ENCODE data around the gene CFAP92.

CFAP92 gene

DNA sequence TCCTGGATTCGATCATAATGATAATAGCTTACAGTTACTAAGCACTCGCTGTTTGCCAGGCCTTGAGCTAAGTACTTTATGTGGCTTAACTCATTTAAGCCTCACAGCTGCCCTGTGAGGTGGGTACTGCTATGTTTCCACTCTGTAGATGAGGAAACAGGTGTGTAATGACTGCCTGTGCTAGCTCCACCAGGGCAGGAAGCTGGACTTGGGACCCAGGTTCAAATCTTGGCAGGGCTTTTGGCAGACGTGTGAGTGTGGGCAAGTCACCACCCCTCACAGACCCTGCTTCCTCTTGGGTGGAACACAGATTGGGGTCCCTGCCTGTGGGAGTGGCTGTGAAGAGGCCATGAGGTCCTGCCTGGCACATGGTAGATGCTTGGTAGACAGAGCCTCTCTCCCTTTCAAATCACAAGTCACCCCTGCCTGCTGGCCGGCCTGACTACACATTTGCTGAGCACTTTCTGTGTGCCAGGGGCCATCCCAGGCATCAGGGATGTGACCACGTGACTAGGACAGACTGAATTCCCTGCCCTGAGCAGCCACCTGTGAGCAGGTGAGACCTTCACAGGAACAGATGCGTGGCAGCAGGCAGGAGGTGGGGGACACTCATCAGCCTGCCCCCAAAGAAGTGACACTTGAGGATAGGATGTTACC lies 10.9 kb upstream of the CFAP92 start:
- Mint-ChIP-seq H3K27me3 (peaks cover 10% of the 10 kb centered on the region), H3K27ac (no peak overlapping the region), H3K36me3 (no peaks in the 10 kb centered on the region), H3K9me3 (ENCODE audit: low read depth) (no peaks in the 10 kb centered on the region), H3K4me3 (peak overlapping the region; percentile 30), H3K4me1 (ENCODE audit: low read depth) (peaks cover 43% of the 10 kb centered on the region)

DNA sequence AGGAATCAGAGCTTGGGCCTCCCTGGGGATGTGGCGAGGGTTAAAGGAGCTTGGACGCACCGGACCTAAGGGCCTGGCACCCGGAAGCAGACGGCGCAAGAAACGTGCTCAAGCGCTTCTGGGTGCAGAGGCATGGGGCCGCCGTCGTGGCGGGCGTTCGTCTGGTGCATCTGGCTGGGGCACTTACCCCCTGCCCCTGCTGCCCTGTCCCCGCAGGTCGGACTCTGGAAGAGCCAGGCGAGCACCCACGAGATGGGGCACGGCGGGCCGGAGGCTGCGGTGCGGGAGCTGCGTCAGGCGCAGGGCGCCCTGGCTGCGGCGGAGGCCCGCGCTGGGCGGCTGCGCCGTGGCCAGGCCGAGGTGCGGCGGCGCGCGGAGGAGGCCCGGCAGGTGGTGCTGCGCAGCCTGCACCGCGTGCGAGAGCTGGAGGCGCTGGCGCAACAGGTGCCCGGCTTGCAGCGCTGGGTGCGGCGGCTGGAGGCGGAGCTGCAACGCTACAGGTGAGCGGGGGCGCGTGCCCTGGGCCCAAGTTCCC lies 9.8 kb upstream of the CFAP92 start:
- no peaks in the 10 kb centered on the region for H3K36me3 Mint-ChIP-seq
- peaks cover 10% of the 10 kb centered on the region for H3K27me3 Mint-ChIP-seq
- peak overlapping the region; percentile 80 for H3K4me3 Mint-ChIP-seq
- no peak overlapping the region for H3K27ac Mint-ChIP-seq
- H3K4me1 Mint-ChIP-seq (ENCODE audit: low read depth): peaks cover 53% of the 10 kb centered on the region
- no peaks in the 10 kb centered on the region for H3K9me3 Mint-ChIP-seq (ENCODE audit: low read depth)

DNA sequence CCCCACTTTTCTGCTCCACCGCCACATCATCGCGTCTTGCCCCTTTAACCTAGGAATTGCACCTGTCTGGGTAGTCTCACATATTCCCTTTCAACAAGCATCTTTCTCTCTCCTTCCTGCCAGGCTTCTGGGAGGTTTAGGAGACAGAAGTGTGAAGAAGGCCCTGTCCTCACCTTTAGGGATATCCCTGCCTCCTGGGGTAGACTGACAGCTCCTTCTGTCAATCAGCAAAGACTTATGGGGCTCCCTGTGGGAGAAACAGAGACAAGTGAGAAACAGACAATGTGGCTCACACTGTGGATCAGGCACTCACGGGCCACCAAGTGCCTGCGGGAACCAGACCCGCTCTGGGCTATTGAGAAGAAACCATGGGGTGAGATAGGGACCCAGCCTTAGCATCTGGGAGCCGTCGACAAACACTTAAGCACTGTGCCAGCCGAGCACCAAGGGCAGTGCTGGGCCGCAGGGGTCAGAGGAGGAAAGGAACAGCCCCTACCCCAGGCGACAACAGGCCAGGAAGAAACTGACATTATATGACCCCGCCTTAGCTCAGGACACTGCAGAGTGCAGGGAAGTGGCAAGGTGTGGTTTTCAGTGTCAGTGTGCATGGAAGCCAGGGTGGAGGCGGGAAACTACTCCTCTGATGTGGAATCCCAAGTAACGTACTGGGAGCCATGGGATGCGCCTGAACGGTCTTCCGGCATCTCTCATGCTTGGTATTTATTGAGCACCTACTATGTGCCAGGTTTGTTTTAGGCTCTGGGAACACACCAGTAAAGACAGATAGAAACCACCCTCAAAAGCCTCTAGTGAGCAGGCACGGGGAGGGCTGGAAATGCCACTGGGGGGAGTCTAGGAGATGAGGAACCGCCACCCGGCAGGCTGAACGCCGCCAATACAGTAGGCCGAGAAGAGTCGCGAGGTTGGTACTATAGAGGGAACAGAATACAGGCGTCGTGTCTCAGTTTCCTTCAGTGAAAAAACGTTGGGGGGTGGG lies 9.0 kb upstream of the CFAP92 start:
- H3K27ac Mint-ChIP-seq: no peak overlapping the region
- H3K9me3 Mint-ChIP-seq (ENCODE audit: low read depth): no peaks in the 10 kb centered on the region
- H3K27me3 Mint-ChIP-seq: peaks cover 10% of the 10 kb centered on the region
- peaks cover 59% of the 10 kb centered on the region for H3K4me1 Mint-ChIP-seq (ENCODE audit: low read depth)
- H3K4me3 Mint-ChIP-seq: peak overlapping the region; percentile 80
- H3K36me3 Mint-ChIP-seq: no peaks in the 10 kb centered on the region

DNA sequence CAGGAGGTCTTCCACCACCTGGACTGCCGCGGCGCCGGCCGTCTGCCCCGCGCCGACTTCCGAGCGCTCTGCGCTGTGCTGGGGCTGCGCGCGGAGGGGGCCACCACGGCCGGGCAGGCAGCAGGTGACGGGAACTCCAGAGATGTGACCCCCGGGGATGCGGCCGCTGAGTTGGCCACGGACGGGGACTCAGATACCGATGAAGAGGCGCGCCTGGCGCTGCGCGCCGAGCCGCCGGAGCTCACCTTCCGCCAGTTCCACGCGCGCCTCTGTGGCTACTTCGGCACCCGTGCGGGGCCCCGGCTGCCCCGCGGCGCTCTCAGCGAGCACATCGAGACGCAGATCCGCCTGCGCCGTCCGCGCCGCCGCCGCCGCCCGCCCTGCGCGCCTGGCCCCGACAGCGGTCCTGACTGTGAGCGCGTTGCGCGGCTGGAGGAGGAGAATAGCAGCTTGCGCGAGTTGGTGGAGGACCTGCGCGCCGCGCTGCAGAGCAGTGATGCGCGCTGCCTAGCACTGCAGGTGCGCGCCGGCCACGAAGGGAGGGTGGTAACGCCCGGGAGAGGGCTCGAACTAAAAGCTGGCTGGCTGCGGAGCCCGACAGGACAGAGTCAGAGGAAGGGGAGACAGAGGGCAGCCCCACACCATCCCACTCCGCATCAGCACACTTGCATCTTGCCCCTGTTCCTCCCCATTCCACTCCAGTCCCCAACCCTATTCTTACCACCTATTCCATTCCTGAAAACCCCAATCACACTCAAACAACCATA lies 8.1 kb upstream of the CFAP92 start:
- Mint-ChIP-seq H3K27ac (no peak overlapping the region), H3K9me3 (ENCODE audit: low read depth) (no peaks in the 10 kb centered on the region), H3K36me3 (peaks cover 3% of the 10 kb centered on the region), H3K4me3 (peak overlapping the region; percentile 80), H3K4me1 (ENCODE audit: low read depth) (peaks cover 57% of the 10 kb centered on the region), H3K27me3 (peaks cover 10% of the 10 kb centered on the region)

DNA sequence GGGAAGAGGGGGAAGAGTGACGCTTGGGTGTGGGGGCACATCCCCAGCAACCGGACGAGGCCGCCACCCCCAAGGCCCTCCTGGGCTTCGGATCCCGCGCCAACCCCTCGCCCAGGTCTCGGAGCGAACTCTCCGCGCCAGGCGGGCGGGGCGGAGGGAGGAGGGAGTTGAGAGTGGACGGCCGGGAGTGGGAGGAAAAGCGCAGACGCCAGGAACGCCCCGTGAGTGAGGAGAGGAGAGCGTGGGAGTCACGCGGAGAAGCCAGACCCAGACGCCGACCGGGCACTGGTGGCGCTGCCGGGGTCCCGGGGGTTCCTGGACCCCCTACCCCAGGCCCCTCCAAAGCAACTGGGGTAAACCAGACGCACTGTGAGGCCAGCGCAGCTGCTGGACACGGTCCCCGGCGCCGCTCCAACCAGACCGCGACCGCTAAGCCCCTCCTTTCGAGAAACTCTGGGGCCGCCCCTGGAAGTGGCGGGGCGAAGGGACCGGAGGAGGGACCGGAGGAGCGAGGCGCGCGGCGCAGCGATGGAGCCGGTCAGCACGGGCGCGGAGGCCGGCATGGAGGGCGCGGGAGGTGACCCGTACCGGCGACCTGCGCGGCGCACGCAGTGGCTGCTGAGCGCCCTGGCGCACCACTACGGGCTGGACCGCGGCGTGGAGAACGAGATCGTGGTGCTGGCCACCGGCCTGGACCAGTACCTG lies 7.4 kb upstream of the CFAP92 start, which contains the start of gene EFCC1:
EFCC1 (plus strand) TSS at position 204 of the 705 bp plus-strand sequence; CDS start at position 529, 325 bp downstream.
- Mint-ChIP-seq H3K27me3 (peaks cover 10% of the 10 kb centered on the region), H3K4me1 (ENCODE audit: low read depth) (peaks cover 59% of the 10 kb centered on the region), H3K27ac (no peak within 1 kb of the TSS), H3K9me3 (ENCODE audit: low read depth) (no peaks in the 10 kb centered on the region), H3K36me3 (peaks cover 3% of the 10 kb centered on the region), H3K4me3 (peak within 1 kb of the TSS; percentile 80)

DNA sequence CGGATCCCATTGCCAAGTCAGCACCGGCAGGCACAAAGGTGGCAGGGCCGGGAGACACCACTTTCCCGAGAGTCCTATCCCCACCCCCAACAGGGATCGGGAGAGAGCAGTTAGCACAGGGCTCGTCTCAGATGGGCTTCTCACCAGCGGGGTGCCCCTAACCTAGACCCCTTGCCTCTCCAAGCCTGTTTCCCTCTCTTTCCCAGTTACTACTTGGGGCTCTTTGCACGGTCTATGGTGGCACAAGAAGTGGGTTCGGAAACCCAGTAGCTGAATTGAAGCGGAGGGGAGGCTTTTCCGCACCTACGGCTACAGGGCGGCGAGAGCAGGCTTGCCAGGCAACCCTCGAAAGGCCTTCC lies 6.8 kb upstream of the CFAP92 start:
- Mint-ChIP-seq H3K36me3 (peaks cover 3% of the 10 kb centered on the region), H3K9me3 (ENCODE audit: low read depth) (no peaks in the 10 kb centered on the region), H3K27me3 (peaks cover 10% of the 10 kb centered on the region), H3K4me1 (ENCODE audit: low read depth) (peaks cover 61% of the 10 kb centered on the region), H3K4me3 (peak overlapping the region; percentile 71), H3K27ac (no peak overlapping the region)

DNA sequence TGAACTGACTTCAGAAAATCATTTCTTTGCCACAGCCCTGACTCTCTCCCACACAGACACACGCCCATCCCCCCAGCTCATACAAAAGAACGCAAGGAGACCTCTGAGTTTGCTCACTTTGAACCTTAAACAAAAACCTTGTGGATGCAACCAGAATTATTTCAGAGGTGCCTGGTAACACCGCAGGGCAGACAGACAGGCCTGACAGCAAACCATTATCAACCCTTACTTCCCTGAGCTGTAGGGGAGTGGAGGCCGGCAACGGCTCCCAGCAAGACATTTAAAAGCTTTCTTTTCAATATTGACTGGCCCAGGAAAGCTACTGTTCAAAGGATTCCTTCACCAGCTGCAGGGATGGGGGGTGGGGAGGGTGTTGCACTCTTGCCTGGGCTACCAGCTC lies 5.2 kb upstream of the CFAP92 start:
- Mint-ChIP-seq H3K4me3 (no peak overlapping the region), H3K27me3 (peaks cover 10% of the 10 kb centered on the region), H3K9me3 (ENCODE audit: low read depth) (no peaks in the 10 kb centered on the region), H3K36me3 (peaks cover 3% of the 10 kb centered on the region), H3K27ac (no peak overlapping the region), H3K4me1 (ENCODE audit: low read depth) (peaks cover 62% of the 10 kb centered on the region)

DNA sequence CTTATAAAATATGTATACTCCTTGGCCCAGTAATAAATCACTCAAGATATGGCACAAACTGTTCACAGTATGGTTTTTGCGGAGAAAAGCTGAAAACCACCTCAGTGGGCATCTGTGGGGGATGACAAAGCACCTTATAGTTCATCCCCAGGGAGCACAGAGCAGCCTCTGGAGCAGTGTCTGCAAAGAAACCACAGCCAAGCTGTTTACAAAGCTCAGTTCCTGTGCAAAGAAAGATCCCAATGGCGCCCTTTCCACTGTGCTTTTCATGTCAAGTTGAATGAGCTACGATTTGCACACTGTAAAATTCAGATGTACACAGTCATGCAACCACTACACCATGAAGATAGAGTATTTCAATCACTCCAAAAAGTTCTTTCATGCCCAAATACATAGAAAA lies 4.7 kb upstream of the CFAP92 start:
- H3K27me3 Mint-ChIP-seq: peaks cover 10% of the 10 kb centered on the region
- H3K36me3 Mint-ChIP-seq: peaks cover 3% of the 10 kb centered on the region
- no peak overlapping the region for H3K27ac Mint-ChIP-seq
- H3K4me3 Mint-ChIP-seq: no peak overlapping the region
- H3K9me3 Mint-ChIP-seq (ENCODE audit: low read depth): no peaks in the 10 kb centered on the region
- H3K4me1 Mint-ChIP-seq (ENCODE audit: low read depth): peaks cover 62% of the 10 kb centered on the region

DNA sequence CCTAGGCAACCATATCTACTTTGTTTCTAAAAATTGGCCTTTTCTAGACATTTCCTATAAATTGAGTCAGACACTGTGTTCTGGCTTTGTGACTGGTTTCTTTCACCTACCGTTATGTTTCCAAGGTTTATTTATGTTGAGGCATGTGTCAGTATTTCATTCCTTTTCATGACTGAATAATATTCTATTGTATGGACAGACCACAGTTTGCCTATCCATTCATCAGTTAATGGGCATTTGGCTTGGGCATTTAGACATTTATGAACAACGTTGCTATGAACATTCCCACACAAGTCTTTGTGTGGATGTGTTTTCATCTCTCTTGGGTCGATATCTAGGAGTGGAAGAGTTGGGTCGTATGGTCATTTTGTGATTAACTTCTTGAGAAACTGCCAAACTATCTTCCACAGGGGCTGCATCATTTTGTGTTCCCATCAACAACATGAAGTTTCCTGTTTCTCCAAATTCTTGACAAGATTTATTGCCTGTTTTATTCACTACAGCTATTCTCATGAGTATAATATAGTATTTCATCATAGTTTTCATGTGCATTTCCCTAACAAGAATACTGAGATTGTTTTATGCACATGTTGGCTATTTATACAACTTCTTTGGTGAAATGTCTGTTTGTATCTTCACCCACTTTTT lies 3.7 kb upstream of the CFAP92 start:
- peaks cover 3% of the 10 kb centered on the region for H3K36me3 Mint-ChIP-seq
- H3K27ac Mint-ChIP-seq: no peak overlapping the region
- peaks cover 60% of the 10 kb centered on the region for H3K4me1 Mint-ChIP-seq (ENCODE audit: low read depth)
- H3K9me3 Mint-ChIP-seq (ENCODE audit: low read depth): no peaks in the 10 kb centered on the region
- H3K4me3 Mint-ChIP-seq: no peak overlapping the region
- peaks cover 6% of the 10 kb centered on the region for H3K27me3 Mint-ChIP-seq

DNA sequence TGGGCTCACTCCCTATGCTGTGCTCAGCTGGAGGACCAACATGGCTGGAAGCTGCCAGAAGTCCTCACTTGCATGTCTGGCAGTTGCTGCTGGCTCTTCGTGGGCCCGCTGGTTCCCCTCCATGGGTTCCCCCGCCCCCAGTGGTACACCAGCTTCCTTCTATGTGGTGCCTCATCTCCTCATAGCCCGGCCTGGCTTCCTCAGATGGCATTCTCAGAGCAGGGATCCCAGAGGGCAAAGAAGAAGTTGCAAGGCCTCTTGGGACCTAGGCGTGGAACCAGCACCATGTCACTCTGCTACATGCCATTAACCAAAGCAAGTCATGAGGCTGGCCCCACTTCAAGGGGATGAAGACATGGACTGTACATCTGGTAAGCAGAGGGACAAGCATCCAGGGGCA lies 2.9 kb upstream of the CFAP92 start:
- peaks cover 3% of the 10 kb centered on the region for H3K36me3 Mint-ChIP-seq
- no peaks in the 10 kb centered on the region for H3K9me3 Mint-ChIP-seq (ENCODE audit: low read depth)
- H3K4me1 Mint-ChIP-seq (ENCODE audit: low read depth): peaks cover 54% of the 10 kb centered on the region
- no peak overlapping the region for H3K4me3 Mint-ChIP-seq
- no peak overlapping the region for H3K27ac Mint-ChIP-seq
- no peaks in the 10 kb centered on the region for H3K27me3 Mint-ChIP-seq

DNA sequence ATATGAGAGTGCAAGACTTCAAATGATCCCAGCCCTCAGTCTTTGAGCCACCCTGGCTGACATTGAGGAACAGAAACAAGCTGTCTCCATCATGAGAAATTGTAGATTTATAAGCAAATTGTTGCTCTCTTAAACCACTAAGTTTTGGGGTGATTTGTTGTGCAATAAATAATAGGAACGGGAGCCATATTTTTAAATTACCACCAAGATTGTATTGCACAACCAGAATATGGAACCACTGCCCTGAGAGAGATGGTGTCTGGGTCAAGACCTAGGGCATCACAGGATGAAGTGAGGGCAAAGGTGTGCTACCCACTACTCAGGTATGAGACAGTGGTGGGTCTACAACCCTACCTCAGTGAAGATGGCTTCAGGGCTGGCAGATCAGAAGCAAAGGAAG lies 2.3 kb upstream of the CFAP92 start:
- Mint-ChIP-seq H3K4me1 (ENCODE audit: low read depth) (peaks cover 54% of the 10 kb centered on the region), H3K27ac (no peak overlapping the region), H3K9me3 (ENCODE audit: low read depth) (no peaks in the 10 kb centered on the region)

DNA sequence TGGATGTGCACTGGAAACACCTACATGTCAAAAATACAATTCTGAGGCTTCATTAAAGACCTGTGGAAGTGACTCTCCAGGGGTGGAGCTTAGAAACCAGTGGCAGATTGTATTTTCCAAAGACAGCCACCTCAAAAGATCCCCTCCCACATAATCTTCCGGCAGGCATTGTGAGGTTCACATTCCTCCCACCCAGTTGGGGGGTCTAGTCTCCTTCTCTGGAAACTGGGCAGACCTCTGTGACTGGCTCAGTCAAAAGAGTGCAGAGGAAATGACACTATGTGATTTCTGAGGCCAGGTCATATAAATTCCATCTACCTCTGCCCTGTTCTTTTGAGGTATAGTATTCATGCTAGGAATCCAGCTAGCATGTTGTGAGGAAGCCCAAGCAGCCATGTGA lies 1.9 kb upstream of the CFAP92 start:
- H3K27me3 Mint-ChIP-seq: no peaks in the 10 kb centered on the region
- no peaks in the 10 kb centered on the region for H3K9me3 Mint-ChIP-seq (ENCODE audit: low read depth)
- peaks cover 3% of the 10 kb centered on the region for H3K36me3 Mint-ChIP-seq
- no peak overlapping the region for H3K27ac Mint-ChIP-seq
- H3K4me3 Mint-ChIP-seq: peak overlapping the region; percentile 33
- H3K4me1 Mint-ChIP-seq (ENCODE audit: low read depth): peaks cover 52% of the 10 kb centered on the region

More for the DNA sequence above, 2.3 kb upstream of the CFAP92 start:
- Mint-ChIP-seq H3K4me3 (no peak overlapping the region), H3K27me3 (no peaks in the 10 kb centered on the region), H3K36me3 (peaks cover 3% of the 10 kb centered on the region)

DNA sequence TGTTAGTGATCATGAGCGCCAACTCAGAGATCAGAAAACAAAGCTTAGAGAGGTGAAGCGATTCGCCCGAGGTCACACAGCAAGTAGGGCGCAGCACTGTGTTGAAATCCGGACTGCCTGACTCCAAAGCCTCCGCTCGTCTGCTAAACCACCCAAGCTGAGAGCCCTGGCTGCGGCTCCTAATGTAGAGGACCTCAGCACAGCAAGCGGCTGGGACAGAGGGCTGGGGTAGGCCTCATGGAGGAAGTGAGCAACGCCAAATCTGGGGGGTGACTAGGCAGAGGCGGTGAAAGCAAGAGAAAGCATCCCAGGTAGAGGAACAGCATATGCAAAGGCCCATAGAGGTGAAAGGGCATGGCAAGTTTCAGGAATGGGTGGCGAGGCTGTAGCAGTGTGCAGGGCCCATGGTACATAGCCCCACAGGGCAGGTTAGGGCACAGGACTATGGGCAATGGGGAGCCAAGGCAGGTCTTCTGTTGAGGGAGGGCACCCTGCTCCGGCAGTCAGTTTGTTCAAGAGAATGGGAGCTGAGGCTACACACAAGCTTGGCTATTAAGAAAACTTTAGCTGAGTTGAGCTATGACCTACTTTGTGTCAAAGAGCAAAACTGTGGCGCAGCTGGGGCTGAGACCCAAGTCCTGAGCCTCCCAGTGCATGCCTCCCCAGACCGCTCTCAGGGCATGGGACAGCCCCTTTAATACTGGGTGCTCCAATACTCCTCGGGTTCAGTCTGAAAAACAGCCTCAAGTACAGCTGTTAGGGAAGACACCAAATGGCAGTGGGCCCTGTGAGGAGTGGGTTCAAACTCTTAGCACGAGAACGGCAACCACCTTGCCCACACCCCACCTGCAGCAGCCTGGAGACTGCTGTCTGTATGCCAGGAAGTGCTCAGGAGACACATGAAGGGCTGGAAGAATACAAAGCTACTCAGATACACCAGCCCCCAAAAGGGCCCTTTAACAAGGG lies 988 bp upstream of the CFAP92 start:
- Mint-ChIP-seq H3K9me3 (ENCODE audit: low read depth) (no peaks in the 10 kb centered on the region), H3K4me3 (peak overlapping the region; percentile 81), H3K27ac (no peak overlapping the region), H3K36me3 (peaks cover 3% of the 10 kb centered on the region), H3K4me1 (ENCODE audit: low read depth) (peaks cover 46% of the 10 kb centered on the region), H3K27me3 (no peaks in the 10 kb centered on the region)
